ENCODE measurements around the gene LIN7C.
"Not testable (repeated sequence)": the region's sequence is repeated elsewhere in the genome, so short reads cannot be mapped to it uniquely, and the experiment has no call there.

The LIN7C gene, protein sequence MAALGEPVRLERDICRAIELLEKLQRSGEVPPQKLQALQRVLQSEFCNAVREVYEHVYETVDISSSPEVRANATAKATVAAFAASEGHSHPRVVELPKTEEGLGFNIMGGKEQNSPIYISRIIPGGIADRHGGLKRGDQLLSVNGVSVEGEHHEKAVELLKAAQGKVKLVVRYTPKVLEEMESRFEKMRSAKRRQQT

GRCh38 chr11:27506200-27507182 lies at the start of gene LIN7C:
TSS of gene LIN7C (minus strand) at chr11:27506769. CDS start at chr11:27506752, 17 bp downstream.
- DNase-seq (ENCODE audit: low read depth), result peak; percentile 93

- no peak for DNase-seq (ENCODE audit: low read depth)
Observed at GRCh38 chr11:27555264-27555663, 48.7 kb upstream of the LIN7C start.

- no peak for DNase-seq (ENCODE audit: low read depth)
Observed at GRCh38 chr11:27553186-27553585, 46.6 kb upstream of the LIN7C start.

- DNase-seq (ENCODE audit: low read depth), result no peak
Observed at GRCh38 chr11:27552341-27552740, 45.8 kb upstream of the LIN7C start.

- no peak for DNase-seq (ENCODE audit: low read depth)
Observed at GRCh38 chr11:27551127-27551526, 44.6 kb upstream of the LIN7C start.

- no peak for DNase-seq (ENCODE audit: low read depth)
Observed at GRCh38 chr11:27545946-27546345, 39.4 kb upstream of the LIN7C start.

- no peak for DNase-seq (ENCODE audit: low read depth)
Observed at GRCh38 chr11:27545035-27545434, 38.5 kb upstream of the LIN7C start.

GRCh38 chr11:27541790-27542189 lies 35.2 kb upstream of the LIN7C start:
- DNase-seq (ENCODE audit: low read depth), result no peak

GRCh38 chr11:27540051-27540450 lies 33.5 kb upstream of the LIN7C start:
- no peak for DNase-seq (ENCODE audit: low read depth)

DNA sequence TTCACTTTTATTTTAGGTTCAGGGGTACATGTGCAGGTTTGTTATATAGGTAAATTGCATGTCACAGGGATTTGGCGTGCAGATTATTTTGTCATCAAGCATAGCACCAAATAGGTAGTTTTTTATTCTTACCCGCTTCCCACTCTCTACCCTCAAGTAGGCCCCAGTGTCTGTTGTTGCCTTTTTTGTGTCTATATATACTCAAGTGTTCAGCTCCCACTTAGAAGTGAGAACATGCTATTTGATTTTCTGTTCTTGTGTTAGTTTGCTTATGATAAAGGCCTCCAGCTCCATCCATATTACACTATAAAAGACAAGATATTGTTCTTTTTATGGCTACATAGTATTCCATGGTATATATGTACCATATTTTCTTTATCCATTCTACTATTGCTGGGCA lies 28.5 kb upstream of the LIN7C start:
- no peak for DNase-seq (ENCODE audit: low read depth)

- DNase-seq (ENCODE audit: low read depth), result no peak
Observed at GRCh38 chr11:27532652-27533325, 26.2 kb upstream of the LIN7C start.

DNA sequence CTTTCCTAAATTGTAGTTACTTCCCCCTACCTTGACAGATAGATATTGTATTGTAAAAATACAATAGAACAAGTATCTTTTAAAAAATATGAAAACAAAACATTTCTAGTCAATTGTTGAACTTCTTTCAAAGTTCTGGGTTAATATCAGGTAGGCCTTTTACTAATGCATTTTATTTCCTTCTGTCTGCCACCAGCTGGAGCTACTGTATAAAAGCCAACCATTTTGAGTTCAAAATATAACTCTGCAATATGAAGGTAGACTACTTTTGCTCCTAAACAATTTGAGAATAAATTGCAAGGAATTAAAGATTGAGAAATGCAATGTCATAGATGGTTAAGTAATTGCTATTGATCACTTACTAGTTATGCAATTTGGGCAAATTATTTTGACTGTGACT lies 22.1 kb upstream of the LIN7C start:
- DNase-seq (ENCODE audit: low read depth), result no peak

DNA sequence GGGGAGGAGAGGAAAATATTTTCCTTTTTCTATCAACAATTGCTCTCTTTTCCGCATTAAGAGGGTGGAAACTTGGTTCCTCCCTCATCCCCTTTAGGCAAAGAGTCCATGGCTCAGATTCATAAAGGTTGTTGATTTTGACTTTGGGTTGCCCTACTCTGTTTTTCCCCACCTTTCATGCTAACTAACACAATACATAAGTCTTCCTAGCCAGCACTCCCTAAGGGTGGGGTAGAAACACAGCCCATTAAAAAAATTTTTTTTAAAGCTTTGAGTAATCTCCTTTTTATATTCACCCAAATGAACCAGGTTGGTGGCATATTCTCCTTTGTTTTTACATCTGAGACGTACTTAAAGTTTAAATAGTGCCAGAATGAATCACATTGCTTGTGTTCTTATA lies 20.0 kb upstream of the LIN7C start:
- DNase-seq (ENCODE audit: low read depth), result no peak

GRCh38 chr11:27525824-27526516 lies 19.4 kb upstream of the LIN7C start:
- DNase-seq (ENCODE audit: low read depth), result no peak

DNA sequence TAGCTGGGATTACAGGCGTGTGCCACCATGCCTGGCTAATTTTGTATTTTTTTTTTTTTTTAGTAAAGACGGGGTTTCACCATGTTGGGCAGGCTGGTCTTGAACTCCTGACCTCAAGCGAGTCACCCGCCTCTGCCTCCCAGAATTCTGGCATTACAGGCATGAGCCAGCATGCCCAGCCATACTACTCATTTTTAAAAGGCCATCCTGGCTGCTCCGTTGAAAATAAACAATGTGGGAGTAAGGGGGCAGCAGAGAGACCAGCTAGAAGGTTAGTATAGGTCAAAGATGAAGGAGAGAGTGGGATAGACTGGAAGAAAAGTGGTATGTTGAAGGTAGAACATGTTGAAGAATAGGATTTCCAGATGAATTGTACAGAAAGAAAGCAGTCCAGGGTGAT lies 17.6 kb upstream of the LIN7C start:
- DNase-seq (ENCODE audit: low read depth), result no peak

DNA sequence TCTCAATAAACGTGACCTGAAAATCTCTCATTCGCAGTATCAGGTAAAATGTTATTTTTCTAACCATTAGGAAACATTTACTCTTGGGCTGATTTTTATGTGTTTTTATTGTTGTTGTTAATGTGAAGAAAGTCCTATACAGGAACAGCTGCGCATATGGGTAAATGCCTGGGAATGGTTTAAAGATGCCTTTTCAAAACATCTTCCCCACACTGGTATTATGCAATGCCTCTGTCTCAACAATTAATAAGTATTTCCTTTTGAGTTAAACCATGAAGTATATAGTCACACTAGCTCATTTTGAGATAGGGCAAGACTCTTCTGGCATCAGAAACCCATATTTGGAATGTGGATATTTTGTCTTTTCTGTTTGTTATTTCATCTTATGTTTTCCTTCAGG lies 13.7 kb upstream of the LIN7C start:
- DNase-seq (ENCODE audit: low read depth), result no peak

DNA sequence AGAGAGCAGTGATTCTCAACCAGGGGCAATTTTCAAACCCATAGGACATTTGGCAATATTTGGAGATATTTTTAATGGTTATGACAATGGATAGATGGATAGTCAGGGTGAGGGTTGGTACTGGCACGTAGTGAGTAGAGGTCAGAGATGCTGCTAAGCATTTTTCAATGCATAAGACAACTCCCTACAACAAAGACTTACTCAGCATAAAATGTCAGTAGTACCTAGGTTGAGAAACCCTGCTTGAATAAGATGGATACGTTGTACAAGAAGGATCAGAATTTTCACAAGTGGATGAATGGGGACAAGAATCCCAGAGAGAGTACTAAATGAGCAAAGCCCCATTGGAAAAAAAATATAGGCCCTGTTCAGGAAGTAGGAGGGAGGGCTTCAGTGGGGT lies 11.9 kb upstream of the LIN7C start:
- DNase-seq (ENCODE audit: low read depth), result no peak

GRCh38 chr11:27517490-27517889 lies 10.9 kb upstream of the LIN7C start:
- DNase-seq (ENCODE audit: low read depth), result not testable (repeated sequence)

- no peak for DNase-seq (ENCODE audit: low read depth)
Observed at GRCh38 chr11:27514558-27514957, 8.0 kb upstream of the LIN7C start.

DNA sequence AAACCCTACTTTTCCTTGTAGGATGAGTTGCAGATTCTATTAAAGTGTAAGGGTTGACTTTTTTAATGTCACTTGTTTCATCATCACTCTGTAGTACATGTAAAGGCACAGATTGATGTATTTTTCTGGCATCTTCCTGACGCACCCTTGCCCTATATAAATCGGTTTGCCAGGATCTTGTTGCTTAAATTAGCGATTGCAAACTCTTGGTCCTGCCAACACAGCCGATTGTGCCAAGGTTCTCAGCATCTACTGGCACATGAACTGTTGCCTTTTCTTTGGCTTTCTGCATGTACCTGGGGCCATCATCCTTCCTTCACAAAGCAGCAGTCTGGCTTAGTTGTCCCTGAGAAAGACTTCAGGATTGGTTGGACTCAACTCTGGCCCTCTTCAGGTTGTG lies 7.5 kb upstream of the LIN7C start:
- no peak for DNase-seq (ENCODE audit: low read depth)

DNA sequence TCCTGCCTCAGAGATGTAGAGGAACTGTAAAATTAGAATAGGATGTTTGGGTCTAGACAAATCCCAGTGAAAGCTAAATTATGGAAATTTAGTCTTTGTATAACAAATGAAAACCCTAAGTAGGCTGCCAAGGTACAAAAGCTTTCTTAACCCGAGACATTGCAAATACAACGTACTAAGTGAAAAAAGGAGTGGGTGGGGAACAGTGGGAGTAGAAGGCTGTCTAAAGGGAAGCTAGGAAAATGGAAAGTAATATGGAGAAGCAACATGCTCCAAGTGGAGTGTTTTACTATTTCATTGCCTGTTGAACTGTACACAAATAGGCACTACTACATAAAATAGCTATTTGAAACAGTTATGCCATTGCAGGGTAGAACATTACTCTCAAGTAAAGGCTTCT lies 6.8 kb upstream of the LIN7C start:
- no peak for DNase-seq (ENCODE audit: low read depth)

GRCh38 chr11:27512238-27512637 lies 5.7 kb upstream of the LIN7C start:
- no peak for DNase-seq (ENCODE audit: low read depth)
